ACC112 (cell line): ENCODE data around the gene CLPSL2.

ENCODE experiments used
- H2AFZ ChIP-seq: fragments of 200-600 bp; sonication (generic); one replicate; pipeline ENCODE4 v1.6.0; 2017; ENCODE audit warnings: antibody characterized with exemption, low read length; ENCODE audit not compliant: unreplicated experiment
- H3K27ac ChIP-seq: fragments of 200-600 bp; sonication (generic); 2 replicates; pipeline ENCODE4 v1.5.1; 2014; ENCODE audit warnings: low read depth, mild to moderate bottlenecking, antibody characterized with exemption, low read length, moderate library complexity
- H3K27me3 ChIP-seq: fragments of 200-600 bp; sonication (generic); 2 replicates; pipeline ENCODE4 v1.6.1; 2014; ENCODE audit warnings: mild to moderate bottlenecking, antibody characterized with exemption, low read length, moderate library complexity, mixed read lengths; ENCODE audit not compliant: insufficient read depth
- H3K36me3 ChIP-seq: fragments of 200-600 bp; sonication (generic); 2 replicates; pipeline ENCODE4 v1.6.1; 2016; ENCODE audit warnings: mild to moderate bottlenecking, antibody characterized with exemption, low read length, moderate library complexity, mixed read lengths; ENCODE audit not compliant: insufficient read depth
- H3K4me1 ChIP-seq: fragments of 200-600 bp; sonication (generic); one replicate; pipeline ENCODE4 v1.6.1; 2016; ENCODE audit warnings: low read length, mixed read lengths; ENCODE audit not compliant: insufficient read depth, unreplicated experiment, control insufficient read depth
- H3K4me3 ChIP-seq: fragments of 200-600 bp; sonication (generic); 2 replicates; pipeline ENCODE4 v1.5.1; 2014; ENCODE audit warnings: mild to moderate bottlenecking, low read depth, low read length
- H3K79me2 ChIP-seq: fragments of 200-600 bp; sonication (generic); one replicate; pipeline ENCODE4 v1.6.0; 2016; ENCODE audit warnings: low read length; ENCODE audit not compliant: control insufficient read depth, unreplicated experiment, insufficient read depth

Gene CLPSL2

GRCh38 chr6:35804996-35805736, 28.8 kb downstream of the CLPSL2 start, which contains the start of gene LHFPL5:
Gene LHFPL5 (plus strand): TSS chr6:35805352. CDS start chr6:35805671, 319 bp downstream.
- Histone ChIP-seq H3K4me1 (no peaks in the 10 kb centered on the region), H2AFZ (no peak within 1 kb of the TSS), H3K79me2 (no peaks in the 10 kb centered on the region), H3K36me3 (no peaks in the 10 kb centered on the region), H3K27ac (no peak within 1 kb of the TSS), H3K4me3 (0 out of 2 replicates have a peak within 1 kb of the TSS, but pooled peaks have one; percentile 15), H3K27me3 (peaks cover 21% of the 10 kb centered on the region; the same call in 1 of the 2 replicates)

DNA sequence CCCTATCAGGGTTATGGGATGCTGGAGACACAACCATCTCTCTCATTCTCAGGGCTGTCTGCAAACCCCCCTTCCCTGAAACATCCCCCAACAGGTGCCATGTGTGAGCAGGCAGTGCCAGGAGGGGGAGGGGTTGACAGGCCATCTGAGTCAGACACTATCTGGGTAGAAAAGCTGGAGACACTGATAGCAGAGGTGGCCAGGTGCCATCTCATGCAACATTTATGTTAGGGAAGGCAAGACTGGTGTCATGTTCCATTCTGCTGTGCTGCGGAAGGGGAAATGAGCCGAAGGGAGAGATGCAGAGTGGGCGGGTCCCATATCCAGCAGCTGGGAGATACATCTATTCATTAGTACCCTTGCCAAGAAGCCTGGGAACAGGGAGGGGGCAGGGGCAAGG, 32.3 kb downstream of the CLPSL2 start:
- no peaks in the 10 kb centered on the region for H3K79me2 ChIP-seq
- peaks cover 21% of the 10 kb centered on the region; the same call in 1 of the 2 replicates for H3K27me3 ChIP-seq

DNA sequence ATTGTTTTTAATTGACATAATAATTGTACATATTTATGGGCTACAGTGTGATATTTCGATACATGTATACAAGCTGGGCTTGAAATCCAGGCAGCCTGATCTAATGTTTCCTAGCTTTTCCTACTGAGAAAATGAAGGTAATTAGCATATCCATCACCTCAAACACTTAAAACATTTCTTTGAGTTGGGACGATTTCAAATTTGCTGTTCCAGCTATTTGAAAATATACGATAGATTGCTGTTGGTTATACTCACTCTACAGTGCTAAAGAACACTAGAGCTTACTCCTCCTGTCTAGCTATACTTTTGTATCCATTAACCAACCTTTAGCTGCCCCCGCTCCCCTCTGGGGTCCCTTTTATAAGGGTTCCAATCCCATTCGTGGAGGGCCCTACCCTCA, 33.4 kb downstream of the CLPSL2 start:
- Histone ChIP-seq H3K4me1 (peaks cover 14% of the 10 kb centered on the region), H2AFZ (no peak overlapping the region), H3K79me2 (no peaks in the 10 kb centered on the region), H3K27me3 (peaks cover 20% of the 10 kb centered on the region; the same call in 1 of the 2 replicates), H3K4me3 (no peak overlapping the region), H3K36me3 (no peaks in the 10 kb centered on the region), H3K27ac (no peak overlapping the region)

More for the DNA sequence above, 32.3 kb downstream of the CLPSL2 start:
- Histone ChIP-seq H3K4me1 (peaks cover 14% of the 10 kb centered on the region), H2AFZ (no peak overlapping the region), H3K4me3 (no peak overlapping the region), H3K36me3 (no peaks in the 10 kb centered on the region), H3K27ac (no peak overlapping the region)

- Histone ChIP-seq H3K27me3 (peaks cover 7% of the 10 kb centered on the region; the same call in 1 of the 2 replicates), H3K27ac (peak overlapping the region; percentile 58), H3K4me3 (no peak overlapping the region), H3K4me1 (peaks cover 14% of the 10 kb centered on the region), H2AFZ (peak overlapping the region; percentile 54), H3K36me3 (no peaks in the 10 kb centered on the region), H3K79me2 (no peaks in the 10 kb centered on the region)
These were observed 34.7 kb downstream of the CLPSL2 start for GRCh38 chr6:35810971-35811698.

GRCh38 chr6:35811699-35811995, 35.2 kb downstream of the CLPSL2 start:
- H3K79me2 ChIP-seq: no peaks in the 10 kb centered on the region
- H3K4me1 ChIP-seq: peaks cover 14% of the 10 kb centered on the region
- peak overlapping the region; percentile 54 for H2AFZ ChIP-seq
- H3K4me3 ChIP-seq: no peak overlapping the region
- no peaks in the 10 kb centered on the region for H3K36me3 ChIP-seq
- peaks cover 2% of the 10 kb centered on the region; the same call in 1 of the 2 replicates for H3K27me3 ChIP-seq
- peak overlapping the region; percentile 58 for H3K27ac ChIP-seq

- no peaks in the 10 kb centered on the region for H3K4me1 ChIP-seq
- no peak overlapping the region for H3K27ac ChIP-seq
- no peak overlapping the region for H2AFZ ChIP-seq
- 0 out of 2 replicates have a peak, but pooled peaks cover 2% of the 10 kb centered on the region for H3K36me3 ChIP-seq
- no peaks in the 10 kb centered on the region for H3K27me3 ChIP-seq
- H3K79me2 ChIP-seq: no peaks in the 10 kb centered on the region
- no peak overlapping the region for H3K4me3 ChIP-seq
These were observed 41.1 kb downstream of the CLPSL2 start for GRCh38 chr6:35817515-35817914.

DNA sequence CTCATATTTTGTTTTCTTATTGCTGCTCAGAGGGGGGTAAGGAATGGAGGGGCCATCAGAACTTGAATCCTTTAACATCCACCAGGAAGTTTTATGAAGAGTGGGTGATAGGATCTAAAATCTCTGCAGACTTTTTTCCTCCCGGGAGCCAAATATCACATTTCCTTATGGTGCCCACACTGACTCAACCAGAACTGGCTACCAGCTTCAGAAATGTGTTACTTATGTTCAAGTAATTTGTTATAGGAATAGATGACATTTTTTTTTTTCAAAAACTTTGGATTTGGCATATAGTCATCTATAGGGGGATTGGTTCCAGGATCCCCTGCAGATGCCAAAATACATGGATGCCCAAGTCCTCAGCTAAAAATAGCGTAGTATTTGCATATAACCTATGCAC, 47.2 kb downstream of the CLPSL2 start:
- Histone ChIP-seq H3K36me3 (no peaks in the 10 kb centered on the region), H3K79me2 (no peaks in the 10 kb centered on the region), H2AFZ (no peak overlapping the region), H3K27me3 (no peaks in the 10 kb centered on the region), H3K4me3 (no peak overlapping the region), H3K4me1 (no peaks in the 10 kb centered on the region), H3K27ac (no peak overlapping the region)

DNA sequence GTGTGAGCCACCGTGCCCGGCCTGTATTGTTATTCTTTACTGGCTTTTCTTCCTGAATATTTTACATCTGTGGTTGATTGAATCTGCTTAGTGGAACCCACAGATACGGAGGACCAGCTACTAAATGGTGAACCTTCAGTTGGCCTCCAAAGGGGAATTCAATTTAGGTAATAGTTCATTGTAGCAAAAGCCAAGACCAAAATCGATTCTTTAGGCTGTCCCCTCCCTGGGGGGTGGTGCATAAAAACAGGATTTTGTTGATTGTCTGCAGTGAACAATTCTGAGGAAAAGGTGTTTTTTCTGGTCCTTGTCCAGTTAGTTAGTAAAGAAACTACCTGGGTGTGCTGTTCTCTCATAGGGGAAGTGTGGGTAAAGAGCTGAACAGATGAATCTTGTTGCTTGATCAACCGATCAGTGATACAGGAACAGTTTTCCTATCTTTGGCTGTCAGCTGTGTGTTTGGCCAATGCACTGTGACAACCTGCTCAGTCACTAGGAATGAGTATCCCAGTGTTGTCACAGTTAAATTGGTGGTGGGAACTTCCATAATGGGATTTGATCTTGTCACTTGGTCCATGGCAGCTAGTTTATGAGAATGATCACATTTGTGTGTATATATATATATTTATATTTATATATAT, 48.3 kb downstream of the CLPSL2 start:
- no peak overlapping the region for H2AFZ ChIP-seq
- H3K27me3 ChIP-seq: no peaks in the 10 kb centered on the region
- no peak overlapping the region for H3K4me3 ChIP-seq
- H3K27ac ChIP-seq: no peak overlapping the region
- no peaks in the 10 kb centered on the region for H3K36me3 ChIP-seq
- H3K79me2 ChIP-seq: no peaks in the 10 kb centered on the region
- no peaks in the 10 kb centered on the region for H3K4me1 ChIP-seq
